Smooth muscle cell (in vitro differentiated cells): ENCODE measurements around the gene SLC35B1. TPM values are rescaled to one million over a fixed set of nuclear protein-coding genes. Genes with fewer than 3 reads are reported as not detected.

ENCODE experiments used
- DNase-seq: peaks from one replicate; lab custom pipeline; 2025; ENCODE audit not compliant: unreplicated experiment; lab: John Stamatoyannopoulos, UW
- H2AFZ ChIP-seq: fragments of 200-600 bp; sonication (generic); 2 replicates; pipeline ENCODE4 v1.6.0; 2016; ENCODE audit warnings: antibody characterized with exemption, low read depth, mild to moderate bottlenecking
- H3F3A ChIP-seq: fragments of 200-600 bp; sonication (generic); 2 replicates; pipeline ENCODE4 v1.6.0; 2017; ENCODE audit warnings: antibody characterized with exemption, low read depth
- H3K27ac ChIP-seq: fragments of 200-600 bp; sonication (generic); 2 replicates; pipeline ENCODE4 v1.5.1; 2016; ENCODE audit warnings: low read depth, mild to moderate bottlenecking
- H3K27me3 ChIP-seq: fragments of 200-600 bp; sonication (generic); 2 replicates; pipeline ENCODE4 v1.6.1; 2016; ENCODE audit warnings: low read depth, mild to moderate bottlenecking
- H3K36me3 ChIP-seq: fragments of 200-600 bp; sonication (generic); 2 replicates; pipeline ENCODE4 v1.5.1; 2016; ENCODE audit warnings: low read depth
- H3K4me1 ChIP-seq: fragments of 200-600 bp; sonication (generic); 2 replicates; pipeline ENCODE4 v1.5.1; 2016; ENCODE audit warnings: low read depth
- H3K4me2 ChIP-seq: fragments of 200-600 bp; sonication (generic); 2 replicates; pipeline ENCODE4 v1.6.0; 2016; ENCODE audit warnings: mild to moderate bottlenecking
- H3K4me3 ChIP-seq: fragments of 200-600 bp; sonication (generic); 2 replicates; pipeline ENCODE4 v1.5.1; 2016; ENCODE audit warnings: mild to moderate bottlenecking
- H3K79me2 ChIP-seq: fragments of 200-600 bp; sonication (generic); 2 replicates; pipeline ENCODE4 v1.6.0; 2016; ENCODE audit warnings: low read depth, mild to moderate bottlenecking
- H3K9ac ChIP-seq: fragments of 200-600 bp; sonication (generic); 2 replicates; pipeline ENCODE4 v1.6.0; 2016; ENCODE audit warnings: low read depth
- H3K9me3 ChIP-seq: fragments of 200-600 bp; sonication (generic); replicated peaks from 2 replicates; pipeline ENCODE4 v1.5.1; 2016; ENCODE audit warnings: low read depth
- H4K20me1 ChIP-seq: fragments of 200-600 bp; sonication (generic); 2 replicates; pipeline ENCODE4 v1.6.0; 2016; ENCODE audit warnings: low read depth
- WGBS: methylation state at CpG from one replicate; pipeline ENCODE4 v1.1.7; 2016; ENCODE audit warnings: low lambda C conversion rate; 5-methylcytosine and 5-hydroxymethylcytosine counted together
- polyA plus RNA-seq: library from polyadenylated mRNA; unstranded; fragments of >200 nt; fragmentation: Nextera tagmentation; extraction: Ambion mirVana; gene quantifications from 2 replicates; pipeline ENCODE4 v1.2.1, GENCODE V29; 2016
- total RNA-seq: library from RNA; depleted of rRNA; stranded (reverse); fragments of >200 nt; gene quantifications from 2 replicates; pipeline ENCODE4 v1.2.3, GENCODE V29; 2014
- TF ChIP-seq, protein P1 (sequence below): fragments of 200-600 bp; sonication (generic); IDR thresholded peaks from 2 replicates; pipeline ENCODE4 v1.5.1; 2017; ENCODE audit warnings: borderline replicate concordance, mild to moderate bottlenecking, antibody characterized with exemption; ENCODE audit not compliant: insufficient read depth, poor library complexity, severe bottlenecking

SLC35B1 gene
- total and polyA plus RNA-seq, 2 experiments from 2014 or later, result 98.9 to 126 TPM

DNA sequence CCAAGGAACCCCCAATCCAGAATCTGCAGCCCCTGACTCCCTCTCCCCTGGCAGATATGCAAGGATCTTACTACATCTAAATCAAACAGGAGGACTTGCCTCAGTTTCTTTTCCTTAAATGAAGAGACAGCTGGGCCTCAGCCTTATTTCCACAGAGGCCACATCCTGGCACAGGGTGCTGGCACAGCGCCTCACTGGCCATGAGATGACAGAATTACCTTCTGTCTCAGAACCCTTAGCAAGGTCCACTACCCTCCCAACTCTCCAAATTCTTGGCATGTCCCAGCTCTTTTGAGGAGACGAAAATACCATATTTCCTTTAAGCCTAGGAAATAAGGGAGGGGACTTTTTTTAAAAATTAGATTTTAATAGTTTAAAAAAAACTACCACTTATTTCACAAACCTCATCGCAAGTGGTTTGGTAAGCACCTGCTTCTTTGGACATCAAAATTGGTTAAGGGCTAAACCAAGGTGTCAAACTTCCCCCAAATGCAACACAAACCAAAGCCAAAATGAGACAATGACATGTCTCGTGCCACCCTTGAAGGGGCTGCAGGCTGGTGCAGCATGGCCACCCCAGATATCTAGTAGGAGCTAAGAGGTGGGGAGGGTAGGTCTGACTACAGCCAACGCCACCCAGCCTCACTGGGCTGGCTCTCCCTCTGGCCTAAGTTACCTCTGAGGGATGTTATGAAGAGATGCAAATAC lies 30.8 kb upstream of the SLC35B1 start:
- Histone ChIP-seq H3K4me2 (no peak overlapping the region), H2AFZ (no peak overlapping the region), H3K36me3 (no peaks in the 10 kb centered on the region), H3K27me3 (no peaks in the 10 kb centered on the region), H3K4me3 (no peak overlapping the region), H3K27ac (no peak overlapping the region), H4K20me1 (peaks cover 4% of the 10 kb centered on the region), H3K79me2 (no peaks in the 10 kb centered on the region), H3K4me1 (peaks cover 11% of the 10 kb centered on the region), H3F3A (no peaks in the 10 kb centered on the region), H3K9me3 (no peaks in the 10 kb centered on the region), H3K9ac (no peak overlapping the region)
- no peak for DNase-seq
- 92% methylated on average over 5 of the region's 5 CpGs for WGBS
- TF ChIP-seq, protein P1, sequence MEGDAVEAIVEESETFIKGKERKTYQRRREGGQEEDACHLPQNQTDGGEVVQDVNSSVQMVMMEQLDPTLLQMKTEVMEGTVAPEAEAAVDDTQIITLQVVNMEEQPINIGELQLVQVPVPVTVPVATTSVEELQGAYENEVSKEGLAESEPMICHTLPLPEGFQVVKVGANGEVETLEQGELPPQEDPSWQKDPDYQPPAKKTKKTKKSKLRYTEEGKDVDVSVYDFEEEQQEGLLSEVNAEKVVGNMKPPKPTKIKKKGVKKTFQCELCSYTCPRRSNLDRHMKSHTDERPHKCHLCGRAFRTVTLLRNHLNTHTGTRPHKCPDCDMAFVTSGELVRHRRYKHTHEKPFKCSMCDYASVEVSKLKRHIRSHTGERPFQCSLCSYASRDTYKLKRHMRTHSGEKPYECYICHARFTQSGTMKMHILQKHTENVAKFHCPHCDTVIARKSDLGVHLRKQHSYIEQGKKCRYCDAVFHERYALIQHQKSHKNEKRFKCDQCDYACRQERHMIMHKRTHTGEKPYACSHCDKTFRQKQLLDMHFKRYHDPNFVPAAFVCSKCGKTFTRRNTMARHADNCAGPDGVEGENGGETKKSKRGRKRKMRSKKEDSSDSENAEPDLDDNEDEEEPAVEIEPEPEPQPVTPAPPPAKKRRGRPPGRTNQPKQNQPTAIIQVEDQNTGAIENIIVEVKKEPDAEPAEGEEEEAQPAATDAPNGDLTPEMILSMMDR, result no peak

DNA sequence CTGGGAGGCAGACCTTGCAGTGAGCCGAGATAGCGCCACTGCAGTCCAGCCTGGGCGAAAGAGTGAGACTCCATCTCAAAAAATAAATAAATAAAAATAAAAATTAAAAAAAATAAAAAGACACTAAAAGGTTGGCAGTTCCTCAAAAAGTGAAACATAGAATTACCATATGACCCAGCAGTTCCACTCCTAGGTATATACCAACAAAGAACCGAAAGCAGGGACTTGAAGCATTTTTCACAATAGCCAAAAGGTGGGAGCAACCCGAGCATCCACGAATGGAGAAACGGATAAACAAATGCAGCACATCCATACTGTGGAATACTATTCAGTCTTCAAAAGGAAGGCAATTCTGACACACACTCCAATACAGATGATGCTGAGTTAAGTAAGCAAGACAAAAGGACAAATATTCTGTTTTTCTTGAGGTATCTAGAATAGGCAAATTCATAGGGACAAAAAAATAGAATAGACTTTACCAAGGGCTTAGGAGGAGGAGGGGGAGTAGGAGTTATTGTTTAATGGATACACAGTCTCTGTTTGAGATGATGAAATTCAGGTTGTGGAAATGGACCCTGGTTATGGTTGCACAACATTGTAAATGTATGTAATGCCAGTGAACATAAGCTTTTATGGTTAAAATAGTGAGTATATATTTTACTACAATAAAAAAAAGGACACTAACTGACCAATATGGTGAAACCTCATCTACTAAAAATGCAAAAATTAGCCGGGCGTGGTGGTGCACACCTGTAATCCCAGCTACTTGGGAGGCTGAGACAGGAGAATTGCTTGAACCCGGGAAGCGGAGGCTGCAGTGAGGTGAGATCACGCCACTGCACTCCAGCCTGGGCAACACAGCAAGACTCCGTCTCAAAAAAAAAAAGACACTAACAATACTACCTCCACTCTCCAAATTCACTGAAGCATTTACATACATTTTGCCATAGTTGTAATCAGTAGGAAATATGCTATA lies 27.0 kb upstream of the SLC35B1 start:
- Histone ChIP-seq H3K36me3 (no peaks in the 10 kb centered on the region), H3K4me2 (no peak overlapping the region), H3K79me2 (no peaks in the 10 kb centered on the region), H3F3A (no peaks in the 10 kb centered on the region), H3K4me1 (peaks cover 6% of the 10 kb centered on the region), H3K9me3 (no peaks in the 10 kb centered on the region), H3K9ac (no peak overlapping the region), H2AFZ (no peak overlapping the region), H3K27ac (no peak overlapping the region), H3K27me3 (no peaks in the 10 kb centered on the region), H4K20me1 (no peaks in the 10 kb centered on the region), H3K4me3 (no peak overlapping the region)
- WGBS, result 92% methylated on average over 13 of the region's 13 CpGs
- TF ChIP-seq, protein P1, result no peak
- DNase-seq, result no peak

DNA sequence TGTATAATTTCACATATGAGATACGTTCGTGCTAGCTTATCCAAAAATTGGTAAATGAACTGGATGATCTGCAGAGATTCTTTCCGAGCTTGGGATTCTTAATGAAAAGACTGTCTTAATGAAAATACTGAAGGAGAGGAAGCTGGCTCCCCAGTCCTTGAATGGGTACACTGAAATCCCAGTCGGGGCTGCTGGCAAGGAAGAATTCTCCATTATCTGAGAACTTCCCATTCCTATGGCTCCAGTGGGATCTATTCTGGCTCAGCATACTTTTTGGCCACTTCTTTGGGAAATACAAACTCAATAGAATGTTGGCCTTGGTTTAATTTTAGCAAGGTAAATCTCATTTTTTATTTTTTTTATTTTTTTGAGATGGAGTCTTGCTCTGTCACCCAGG lies 23.7 kb upstream of the SLC35B1 start:
- TF ChIP-seq, protein P1, result no peak
- no peaks in the 10 kb centered on the region for H3K27me3 ChIP-seq
- no peaks in the 10 kb centered on the region for H3F3A ChIP-seq
- H3K9ac ChIP-seq, result no peak overlapping the region
- H2AFZ ChIP-seq, result no peak overlapping the region
- H3K9me3 ChIP-seq, result no peaks in the 10 kb centered on the region
- DNase-seq, result no peak
- H3K27ac ChIP-seq, result no peak overlapping the region
- 95% methylated on average over 4 of the region's 4 CpGs for WGBS
- no peaks in the 10 kb centered on the region for H4K20me1 ChIP-seq
- no peaks in the 10 kb centered on the region for H3K36me3 ChIP-seq
- no peak overlapping the region for H3K4me3 ChIP-seq
- H3K4me2 ChIP-seq, result no peak overlapping the region
- no peaks in the 10 kb centered on the region for H3K79me2 ChIP-seq
- no peaks in the 10 kb centered on the region for H3K4me1 ChIP-seq
